ENCODE measurements around the gene EPHA6. TPM values are rescaled to one million over a fixed set of nuclear protein-coding genes. Genes with fewer than 3 reads are reported as not detected.
"Not testable (repeated sequence)": the region's sequence is repeated elsewhere in the genome, so short reads cannot be mapped to it uniquely, and the experiment has no call there.

Gene EPHA6
- total RNA-seq, 1 experiment from 2014 or later = 2.7 TPM

- Histone ChIP-seq H3K9me3 (no peaks in the 10 kb centered on the region), H3K27me3 (replicated peaks; ENCODE audit: control insufficient read depth, insufficient read depth, low read length) (no peaks in the 10 kb centered on the region), H3K4me1 (no peaks in the 10 kb centered on the region), H3K36me3 (ENCODE audit: control insufficient read depth, insufficient read depth, low read length) (no peaks in the 10 kb centered on the region), H3K4me3 (ENCODE audit: low read depth, low read length) (no peak overlapping the region)
- DNase-seq = no peak
- Mint-ChIP-seq H3K9me3 (ENCODE audit: unreplicated experiment) (peaks cover 7% of the 10 kb centered on the region), H3K27me3 (ENCODE audit: insufficient read depth, unreplicated experiment) (no peaks in the 10 kb centered on the region), H3K4me1 (ENCODE audit: low read depth, unreplicated experiment) (no peaks in the 10 kb centered on the region), H3K36me3 (ENCODE audit: insufficient read depth, unreplicated experiment) (no peaks in the 10 kb centered on the region), H3K4me3 (ENCODE audit: unreplicated experiment) (no peak overlapping the region), H3K27ac (ENCODE audit: unreplicated experiment) (no peak overlapping the region)
- ChIA-PET POLR2A (no interaction called here), CTCF (no interaction called here)
- TF ChIP-seq, protein P1, sequence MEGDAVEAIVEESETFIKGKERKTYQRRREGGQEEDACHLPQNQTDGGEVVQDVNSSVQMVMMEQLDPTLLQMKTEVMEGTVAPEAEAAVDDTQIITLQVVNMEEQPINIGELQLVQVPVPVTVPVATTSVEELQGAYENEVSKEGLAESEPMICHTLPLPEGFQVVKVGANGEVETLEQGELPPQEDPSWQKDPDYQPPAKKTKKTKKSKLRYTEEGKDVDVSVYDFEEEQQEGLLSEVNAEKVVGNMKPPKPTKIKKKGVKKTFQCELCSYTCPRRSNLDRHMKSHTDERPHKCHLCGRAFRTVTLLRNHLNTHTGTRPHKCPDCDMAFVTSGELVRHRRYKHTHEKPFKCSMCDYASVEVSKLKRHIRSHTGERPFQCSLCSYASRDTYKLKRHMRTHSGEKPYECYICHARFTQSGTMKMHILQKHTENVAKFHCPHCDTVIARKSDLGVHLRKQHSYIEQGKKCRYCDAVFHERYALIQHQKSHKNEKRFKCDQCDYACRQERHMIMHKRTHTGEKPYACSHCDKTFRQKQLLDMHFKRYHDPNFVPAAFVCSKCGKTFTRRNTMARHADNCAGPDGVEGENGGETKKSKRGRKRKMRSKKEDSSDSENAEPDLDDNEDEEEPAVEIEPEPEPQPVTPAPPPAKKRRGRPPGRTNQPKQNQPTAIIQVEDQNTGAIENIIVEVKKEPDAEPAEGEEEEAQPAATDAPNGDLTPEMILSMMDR (IDR thresholded peaks at IDR 0.05; ENCODE audit: insufficient read depth in 1 of 2, low read depth in 1 of 2, low read length in 1 of 2, severe bottlenecking in 1 of 2, unreplicated experiment in 1 of 2) = no peak
- intact Hi-C loops (cut with micrococcal nuclease; ENCODE audit: unreplicated experiment) = no loop called here
- no TSS peak for BruUV-seq (replicated peaks)
Measured at GRCh38 chr3:97010881-97011657, 196.7 kb downstream of the EPHA6 start.

- H3K27me3 Mint-ChIP-seq (ENCODE audit: insufficient read depth, unreplicated experiment) = no peaks in the 10 kb centered on the region
- no TSS peak for BruUV-seq (replicated peaks)
- no peaks in the 10 kb centered on the region for H3K4me1 Mint-ChIP-seq (ENCODE audit: low read depth, unreplicated experiment)
- ChIA-PET CTCF (no interaction called here), POLR2A (no interaction called here)
- DNase-seq = no peak
- H3K27me3 ChIP-seq (replicated peaks; ENCODE audit: control insufficient read depth, insufficient read depth, low read length) = no peaks in the 10 kb centered on the region
- no peaks in the 10 kb centered on the region for H3K9me3 ChIP-seq
- intact Hi-C loops (cut with micrococcal nuclease; ENCODE audit: unreplicated experiment) = no loop called here
- no peaks in the 10 kb centered on the region for H3K36me3 ChIP-seq (ENCODE audit: control insufficient read depth, insufficient read depth, low read length)
- no peak overlapping the region for H3K4me3 ChIP-seq (ENCODE audit: low read depth, low read length)
- no peak overlapping the region for H3K27ac Mint-ChIP-seq (ENCODE audit: unreplicated experiment)
- TF ChIP-seq, protein P1 (IDR thresholded peaks at IDR 0.05; ENCODE audit: insufficient read depth in 1 of 2, low read depth in 1 of 2, low read length in 1 of 2, severe bottlenecking in 1 of 2, unreplicated experiment in 1 of 2) = no peak
- no peaks in the 10 kb centered on the region for H3K36me3 Mint-ChIP-seq (ENCODE audit: insufficient read depth, unreplicated experiment)
- no peaks in the 10 kb centered on the region for H3K4me1 ChIP-seq
- H3K9me3 Mint-ChIP-seq (ENCODE audit: unreplicated experiment) = peaks cover 10% of the 10 kb centered on the region
- H3K4me3 Mint-ChIP-seq (ENCODE audit: unreplicated experiment) = no peak overlapping the region
Measured at GRCh38 chr3:97021778-97022177, 207.4 kb downstream of the EPHA6 start.

- H3K4me3 ChIP-seq (ENCODE audit: low read depth, low read length); H3K4me1 Mint-ChIP-seq (ENCODE audit: low read depth, unreplicated experiment); H3K27me3 ChIP-seq (replicated peaks; ENCODE audit: control insufficient read depth, insufficient read depth, low read length); intact Hi-C loops (cut with micrococcal nuclease; ENCODE audit: unreplicated experiment); H3K9me3 ChIP-seq; POLR2A ChIA-PET; H3K27ac Mint-ChIP-seq (ENCODE audit: unreplicated experiment); DNase-seq; H3K4me1 ChIP-seq; CTCF ChIA-PET; H3K9me3 Mint-ChIP-seq (ENCODE audit: unreplicated experiment); H3K27me3 Mint-ChIP-seq (ENCODE audit: insufficient read depth, unreplicated experiment); BruUV-seq (replicated peaks); H3K4me3 Mint-ChIP-seq (ENCODE audit: unreplicated experiment); H3K36me3 ChIP-seq (ENCODE audit: control insufficient read depth, insufficient read depth, low read length); H3K36me3 Mint-ChIP-seq (ENCODE audit: insufficient read depth, unreplicated experiment): not testable (repeated sequence)
Measured at GRCh38 chr3:97025612-97026011, 211.2 kb downstream of the EPHA6 start.

Data from Caco-2 (cell line).